ENCODE measurements around the gene PLEKHA5. TPM values are rescaled to one million over a fixed set of nuclear protein-coding genes. Genes with fewer than 3 reads are reported as not detected.

Gene PLEKHA5
- total and polyA plus RNA-seq, 7 donors: 0.52 to 3.3 (median 0.80) TPM

DNA sequence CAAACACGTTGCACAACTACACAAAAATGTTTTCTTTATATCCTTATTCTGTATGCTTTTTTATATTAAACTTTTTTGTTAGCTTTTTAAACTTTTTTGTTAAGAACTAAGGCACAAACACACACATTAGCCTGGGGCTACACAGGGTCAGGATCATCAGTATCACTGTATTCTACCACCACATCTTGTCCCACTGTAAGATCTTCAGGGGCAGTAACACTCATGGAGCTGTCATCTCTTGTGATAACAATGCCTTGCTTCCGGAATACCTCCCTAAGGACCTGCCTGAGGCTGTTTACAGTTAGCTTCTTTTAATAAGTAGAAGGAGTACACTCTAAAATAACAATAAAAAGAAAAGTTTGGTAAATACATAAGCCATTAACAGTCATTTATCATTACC, 42.2 kb downstream of the PLEKHA5 start:
- ATAC-seq: no peak
- H3K27me3 ChIP-seq (ENCODE audit: insufficient read depth in 3 of 3, low read length in 2 of 3): no peaks in the 10 kb centered on the region
- intact Hi-C loops (cut with DNase I): no loop called here
- H3K4me3 ChIP-seq: no peak overlapping the region
- TF ChIP-seq, protein P1, sequence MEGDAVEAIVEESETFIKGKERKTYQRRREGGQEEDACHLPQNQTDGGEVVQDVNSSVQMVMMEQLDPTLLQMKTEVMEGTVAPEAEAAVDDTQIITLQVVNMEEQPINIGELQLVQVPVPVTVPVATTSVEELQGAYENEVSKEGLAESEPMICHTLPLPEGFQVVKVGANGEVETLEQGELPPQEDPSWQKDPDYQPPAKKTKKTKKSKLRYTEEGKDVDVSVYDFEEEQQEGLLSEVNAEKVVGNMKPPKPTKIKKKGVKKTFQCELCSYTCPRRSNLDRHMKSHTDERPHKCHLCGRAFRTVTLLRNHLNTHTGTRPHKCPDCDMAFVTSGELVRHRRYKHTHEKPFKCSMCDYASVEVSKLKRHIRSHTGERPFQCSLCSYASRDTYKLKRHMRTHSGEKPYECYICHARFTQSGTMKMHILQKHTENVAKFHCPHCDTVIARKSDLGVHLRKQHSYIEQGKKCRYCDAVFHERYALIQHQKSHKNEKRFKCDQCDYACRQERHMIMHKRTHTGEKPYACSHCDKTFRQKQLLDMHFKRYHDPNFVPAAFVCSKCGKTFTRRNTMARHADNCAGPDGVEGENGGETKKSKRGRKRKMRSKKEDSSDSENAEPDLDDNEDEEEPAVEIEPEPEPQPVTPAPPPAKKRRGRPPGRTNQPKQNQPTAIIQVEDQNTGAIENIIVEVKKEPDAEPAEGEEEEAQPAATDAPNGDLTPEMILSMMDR (IDR thresholded peaks at IDR 0.05): no peak
- no peaks in the 10 kb centered on the region for H3K36me3 ChIP-seq (ENCODE audit: insufficient read depth in 1 of 2, low read depth in 1 of 2)
- no peak for DNase-seq
- H3K27ac ChIP-seq: no peak overlapping the region
- H3K9me3 ChIP-seq: no peaks in the 10 kb centered on the region
- WGBS, 3 donors: 74 to 85% (median 82%) methylated on average over 2 of the region's 2 CpGs
- H3K4me1 ChIP-seq: no peaks in the 10 kb centered on the region

DNA sequence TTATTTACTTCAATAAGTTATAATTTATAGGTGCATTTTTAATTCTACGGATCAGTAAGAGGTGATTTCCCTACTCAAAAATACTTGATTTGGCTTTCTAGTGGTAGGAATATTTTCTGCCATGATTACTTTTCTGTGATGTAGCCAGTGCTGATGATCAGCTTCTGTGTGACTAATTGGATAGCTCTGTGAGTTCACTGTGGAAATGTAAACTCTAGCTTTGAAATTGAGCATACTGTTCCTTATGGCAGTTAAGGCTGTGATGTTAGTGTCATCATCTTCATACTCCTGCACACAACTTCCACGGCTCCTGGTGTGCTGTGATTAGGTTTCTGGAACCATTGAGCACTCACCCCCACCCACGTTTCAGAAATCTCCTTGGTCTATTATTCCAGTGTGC, 48.2 kb downstream of the PLEKHA5 start:
- TF ChIP-seq, protein P1 (IDR thresholded peaks at IDR 0.05): no peak
- 48 to 57% (median 53%) methylated on average over 3 of the region's 3 CpGs for WGBS, 3 donors
- Histone ChIP-seq H3K27me3 (ENCODE audit: insufficient read depth in 3 of 3, low read length in 2 of 3) (no peaks in the 10 kb centered on the region), H3K9me3 (no peaks in the 10 kb centered on the region), H3K4me3 (no peak overlapping the region), H3K36me3 (ENCODE audit: insufficient read depth in 1 of 2, low read depth in 1 of 2) (no peaks in the 10 kb centered on the region), H3K27ac (no peak overlapping the region), H3K4me1 (no peaks in the 10 kb centered on the region)
- no peak for DNase-seq
- no peak for ATAC-seq
- intact Hi-C loops (cut with DNase I): no loop called here

DNA sequence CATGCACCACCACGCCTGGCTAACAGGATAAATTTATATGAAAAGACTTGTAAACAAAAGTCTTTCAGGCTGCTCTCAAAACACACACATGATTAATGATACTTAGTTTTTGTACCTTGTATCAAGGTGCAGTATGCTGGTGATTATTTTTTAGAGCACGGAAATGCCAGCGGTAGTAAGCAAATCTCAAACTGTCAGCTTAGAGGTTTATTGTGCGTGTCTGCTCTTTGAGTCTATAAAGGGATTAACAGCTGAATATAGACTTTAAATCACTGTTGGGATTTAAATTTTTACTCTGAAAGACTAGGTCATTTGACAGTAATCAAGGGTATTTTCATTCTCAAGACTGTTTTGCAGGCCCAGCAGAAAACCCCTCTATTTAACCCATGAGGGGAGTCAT, 50.5 kb downstream of the PLEKHA5 start:
- Histone ChIP-seq H3K4me1 (no peaks in the 10 kb centered on the region), H3K9me3 (no peaks in the 10 kb centered on the region), H3K27me3 (ENCODE audit: insufficient read depth in 3 of 3, low read length in 2 of 3) (no peaks in the 10 kb centered on the region), H3K27ac (no peak overlapping the region), H3K4me3 (no peak overlapping the region), H3K36me3 (ENCODE audit: insufficient read depth in 1 of 2, low read depth in 1 of 2) (no peaks in the 10 kb centered on the region)
- 93 to 96% (median 93%) methylated on average over 4 of the region's 4 CpGs for WGBS, 3 donors
- DNase-seq (no peak), ATAC-seq (no peak)
- TF ChIP-seq, protein P1 (IDR thresholded peaks at IDR 0.05): no peak
- intact Hi-C loops (cut with DNase I): loop anchor here (10.0 kb wide), 2 partner anchors 315 to 925 kb away; no protein-coding TSS in a partner anchor

DNA sequence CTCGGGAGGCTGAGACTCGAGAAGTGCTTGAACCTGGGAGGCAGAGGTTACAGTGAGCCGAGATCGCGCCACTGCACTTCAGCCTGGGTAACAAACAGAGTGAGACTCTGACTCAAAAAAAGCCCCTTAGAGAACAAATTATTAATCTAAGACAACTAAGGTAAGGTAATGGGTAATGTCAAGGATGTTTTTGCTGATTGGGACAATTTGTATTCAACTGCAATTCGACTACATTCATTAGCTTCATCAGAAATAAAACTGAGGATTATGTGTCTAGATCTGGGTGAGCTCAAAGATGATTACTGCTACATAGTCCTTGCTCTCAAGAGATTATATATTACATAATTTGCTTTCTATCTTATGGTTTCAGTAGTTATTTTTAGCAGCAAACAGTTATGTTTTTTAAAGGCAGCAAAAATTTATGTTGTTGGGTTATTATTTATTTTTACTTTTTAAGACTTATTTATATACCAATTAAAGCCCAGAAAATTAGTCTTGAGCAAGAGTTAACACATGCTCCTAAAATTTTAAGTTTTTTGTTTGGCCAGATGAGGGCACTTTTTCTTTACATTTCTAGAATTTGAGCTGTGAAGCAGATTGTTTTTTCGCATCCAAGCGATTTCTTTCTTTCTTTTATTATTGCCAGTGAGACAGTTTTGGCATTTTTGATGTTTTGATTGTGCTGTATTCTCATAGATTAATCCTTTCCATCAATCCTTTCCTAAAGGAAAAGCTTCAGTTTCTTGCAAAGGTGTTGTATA, 52.3 kb downstream of the PLEKHA5 start:
- Histone ChIP-seq H3K9me3 (no peaks in the 10 kb centered on the region), H3K4me1 (no peaks in the 10 kb centered on the region), H3K27me3 (ENCODE audit: insufficient read depth in 3 of 3, low read length in 2 of 3) (no peaks in the 10 kb centered on the region), H3K4me3 (no peak overlapping the region), H3K27ac (no peak overlapping the region), H3K36me3 (ENCODE audit: insufficient read depth in 1 of 2, low read depth in 1 of 2) (no peaks in the 10 kb centered on the region)
- DNase-seq (no peak), ATAC-seq (no peak)
- TF ChIP-seq, protein P1 (IDR thresholded peaks at IDR 0.05): no peak
- intact Hi-C loops (cut with DNase I): loop anchor here (10.0 kb wide), 2 partner anchors 317 to 927 kb away; no protein-coding TSS in a partner anchor
- 81 to 85% (median 82%) methylated on average over 8 of the region's 8 CpGs for WGBS, 3 donors
